ENCODE results near the gene B4GALNT3. TPM values are rescaled to one million over a fixed set of nuclear protein-coding genes. Genes with fewer than 3 reads are reported as not detected.

The B4GALNT3 gene
- total RNA-seq, 4 donors from 2014 or later: 0.20 to 1.9 (median 0.82) TPM

- ATAC-seq: no peak
- in situ Hi-C loops (cut with MboI; ENCODE audit: low sequenced_read_pairs in 4 of 4) (loop anchor here in 1 of 4 donors (25.0 kb wide), 1 partner anchor 156 kb away; no protein-coding TSS in a partner anchor), intact Hi-C loops (cut with DNase I; ENCODE audit: low total_unique reads) (no loop called here)
- Histone ChIP-seq H3K36me3 (no peaks in the 10 kb centered on the region), H3K4me3 (no peak overlapping the region), H3K27ac (peak overlapping the region; percentile 45 to 60 (median 57)), H3K4me1 (peaks cover 41 to 49% of the 10 kb centered on the region in 2 donors), H3K9me3 (no peaks in the 10 kb centered on the region), H3K27me3 (no peaks in the 10 kb centered on the region)
- no peak for DNase-seq
- TF ChIP-seq CTCF (IDR thresholded peaks at IDR 0.05 in 4 of 5, conservative IDR thresholded peaks at IDR 0.05 in 1 of 5) (no peak), POLR2A (IDR thresholded peaks at IDR 0.05) (no peak)
Observed at GRCh38 chr12:581321-581720, 121.6 kb downstream of the B4GALNT3 start.

GRCh38 chr12:581746-582145 is 122.0 kb downstream of the B4GALNT3 start:
- in situ Hi-C loops (cut with MboI; ENCODE audit: low sequenced_read_pairs in 4 of 4): loop anchor here in 1 of 4 donors (25.0 kb wide), 1 partner anchor 156 kb away; no protein-coding TSS in a partner anchor
- H3K4me1 ChIP-seq: peaks cover 37 to 44% of the 10 kb centered on the region in 2 donors
- H3K27me3 ChIP-seq: no peaks in the 10 kb centered on the region
- H3K4me3 ChIP-seq: no peak overlapping the region
- no peaks in the 10 kb centered on the region for H3K36me3 ChIP-seq
- intact Hi-C loops (cut with DNase I; ENCODE audit: low total_unique reads): no loop called here
- ATAC-seq: no peak
- H3K9me3 ChIP-seq: no peaks in the 10 kb centered on the region
- peak overlapping the region; percentile 45 to 60 (median 57) for H3K27ac ChIP-seq
- TF ChIP-seq CTCF (IDR thresholded peaks at IDR 0.05 in 4 of 5, conservative IDR thresholded peaks at IDR 0.05 in 1 of 5): no peak
- no peak for TF ChIP-seq POLR2A (IDR thresholded peaks at IDR 0.05)
- no peak for DNase-seq

GRCh38 chr12:583251-583869 is 123.6 kb downstream of the B4GALNT3 start:
- peak overlapping the region; percentile 85 to 92 (median 88) for H3K27ac ChIP-seq
- intact Hi-C loops (cut with DNase I; ENCODE audit: low total_unique reads): no loop called here
- peaks cover 32 to 43% of the 10 kb centered on the region in 2 donors for H3K4me1 ChIP-seq
- H3K27me3 ChIP-seq: no peaks in the 10 kb centered on the region
- peak; percentile 83 to 90 for ATAC-seq
- peak; percentile 45 to 87 for DNase-seq
- in situ Hi-C loops (cut with MboI; ENCODE audit: low sequenced_read_pairs in 4 of 4): loop anchor here in 1 of 4 donors (25.0 kb wide), 1 partner anchor 154 kb away; no protein-coding TSS in a partner anchor
- peak overlapping the region in 1 of 4 donors; percentile 13 for H3K4me3 ChIP-seq
- no peaks in the 10 kb centered on the region for H3K36me3 ChIP-seq
- TF ChIP-seq CTCF (IDR thresholded peaks at IDR 0.05 in 4 of 5, conservative IDR thresholded peaks at IDR 0.05 in 1 of 5) (no peak), POLR2A (IDR thresholded peaks at IDR 0.05) (peak in 1 of 2 donors; percentile 39)
- H3K9me3 ChIP-seq: no peaks in the 10 kb centered on the region

- ATAC-seq (no peak), DNase-seq (no peak)
- in situ Hi-C loops (cut with MboI; ENCODE audit: low sequenced_read_pairs in 4 of 4): loop anchor here in 1 of 4 donors (25.0 kb wide), 1 partner anchor 152 kb away; no protein-coding TSS in a partner anchor
- intact Hi-C loops (cut with DNase I; ENCODE audit: low total_unique reads): no loop called here
- TF ChIP-seq POLR2A (IDR thresholded peaks at IDR 0.05): no peak
- TF ChIP-seq CTCF (IDR thresholded peaks at IDR 0.05 in 4 of 5, conservative IDR thresholded peaks at IDR 0.05 in 1 of 5): no peak
- Histone ChIP-seq H3K4me1 (peaks cover 24 to 32% of the 10 kb centered on the region in 2 donors), H3K27ac (peak overlapping the region in 2 of 4 donors; percentile 13 to 85), H3K36me3 (no peaks in the 10 kb centered on the region), H3K27me3 (no peaks in the 10 kb centered on the region), H3K9me3 (no peaks in the 10 kb centered on the region), H3K4me3 (no peak overlapping the region)
Observed at GRCh38 chr12:585062-586061, 125.6 kb downstream of the B4GALNT3 start.

Measured in gastrocnemius medialis (tissue), 4 donors.